Measurements from ENCODE around the gene LARGE1. TPM values are rescaled to one million over a fixed set of nuclear protein-coding genes. Genes with fewer than 3 reads are reported as not detected.

Gene LARGE1
- total and polyA plus RNA-seq, 2 of the 8 experiments (the other 6 are each of a cell fraction or from before 2014, with no cell fraction given): 43.7 to 83.0 TPM

DNA sequence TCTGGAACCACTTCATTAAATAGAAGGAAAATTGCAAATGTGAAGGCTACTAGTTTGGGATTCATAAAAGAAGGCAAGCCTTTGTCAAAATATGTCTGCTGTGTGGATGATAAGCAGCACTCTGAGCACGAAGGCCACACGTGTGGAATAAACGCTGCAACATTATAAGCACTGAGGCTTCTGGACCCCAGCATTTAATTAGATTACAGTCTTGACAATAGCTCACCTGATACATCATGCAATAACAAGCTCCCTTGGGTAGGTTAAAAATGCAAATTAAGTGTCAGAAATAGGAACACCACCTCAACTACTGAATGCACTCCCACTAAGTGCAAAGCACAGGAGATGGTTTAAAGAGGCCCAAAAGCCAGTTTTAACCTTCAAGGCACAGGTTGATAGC, 179.3 kb downstream of the LARGE1 start (continued):
- no peak for TF ChIP-seq POU5F1 (IDR thresholded peaks at IDR 0.05; ENCODE audit: low read depth, low read length)
- TF ChIP-seq ASH2L (IDR thresholded peaks at IDR 0.05; ENCODE audit: low read length): no peak
- TF ChIP-seq, protein P1, sequence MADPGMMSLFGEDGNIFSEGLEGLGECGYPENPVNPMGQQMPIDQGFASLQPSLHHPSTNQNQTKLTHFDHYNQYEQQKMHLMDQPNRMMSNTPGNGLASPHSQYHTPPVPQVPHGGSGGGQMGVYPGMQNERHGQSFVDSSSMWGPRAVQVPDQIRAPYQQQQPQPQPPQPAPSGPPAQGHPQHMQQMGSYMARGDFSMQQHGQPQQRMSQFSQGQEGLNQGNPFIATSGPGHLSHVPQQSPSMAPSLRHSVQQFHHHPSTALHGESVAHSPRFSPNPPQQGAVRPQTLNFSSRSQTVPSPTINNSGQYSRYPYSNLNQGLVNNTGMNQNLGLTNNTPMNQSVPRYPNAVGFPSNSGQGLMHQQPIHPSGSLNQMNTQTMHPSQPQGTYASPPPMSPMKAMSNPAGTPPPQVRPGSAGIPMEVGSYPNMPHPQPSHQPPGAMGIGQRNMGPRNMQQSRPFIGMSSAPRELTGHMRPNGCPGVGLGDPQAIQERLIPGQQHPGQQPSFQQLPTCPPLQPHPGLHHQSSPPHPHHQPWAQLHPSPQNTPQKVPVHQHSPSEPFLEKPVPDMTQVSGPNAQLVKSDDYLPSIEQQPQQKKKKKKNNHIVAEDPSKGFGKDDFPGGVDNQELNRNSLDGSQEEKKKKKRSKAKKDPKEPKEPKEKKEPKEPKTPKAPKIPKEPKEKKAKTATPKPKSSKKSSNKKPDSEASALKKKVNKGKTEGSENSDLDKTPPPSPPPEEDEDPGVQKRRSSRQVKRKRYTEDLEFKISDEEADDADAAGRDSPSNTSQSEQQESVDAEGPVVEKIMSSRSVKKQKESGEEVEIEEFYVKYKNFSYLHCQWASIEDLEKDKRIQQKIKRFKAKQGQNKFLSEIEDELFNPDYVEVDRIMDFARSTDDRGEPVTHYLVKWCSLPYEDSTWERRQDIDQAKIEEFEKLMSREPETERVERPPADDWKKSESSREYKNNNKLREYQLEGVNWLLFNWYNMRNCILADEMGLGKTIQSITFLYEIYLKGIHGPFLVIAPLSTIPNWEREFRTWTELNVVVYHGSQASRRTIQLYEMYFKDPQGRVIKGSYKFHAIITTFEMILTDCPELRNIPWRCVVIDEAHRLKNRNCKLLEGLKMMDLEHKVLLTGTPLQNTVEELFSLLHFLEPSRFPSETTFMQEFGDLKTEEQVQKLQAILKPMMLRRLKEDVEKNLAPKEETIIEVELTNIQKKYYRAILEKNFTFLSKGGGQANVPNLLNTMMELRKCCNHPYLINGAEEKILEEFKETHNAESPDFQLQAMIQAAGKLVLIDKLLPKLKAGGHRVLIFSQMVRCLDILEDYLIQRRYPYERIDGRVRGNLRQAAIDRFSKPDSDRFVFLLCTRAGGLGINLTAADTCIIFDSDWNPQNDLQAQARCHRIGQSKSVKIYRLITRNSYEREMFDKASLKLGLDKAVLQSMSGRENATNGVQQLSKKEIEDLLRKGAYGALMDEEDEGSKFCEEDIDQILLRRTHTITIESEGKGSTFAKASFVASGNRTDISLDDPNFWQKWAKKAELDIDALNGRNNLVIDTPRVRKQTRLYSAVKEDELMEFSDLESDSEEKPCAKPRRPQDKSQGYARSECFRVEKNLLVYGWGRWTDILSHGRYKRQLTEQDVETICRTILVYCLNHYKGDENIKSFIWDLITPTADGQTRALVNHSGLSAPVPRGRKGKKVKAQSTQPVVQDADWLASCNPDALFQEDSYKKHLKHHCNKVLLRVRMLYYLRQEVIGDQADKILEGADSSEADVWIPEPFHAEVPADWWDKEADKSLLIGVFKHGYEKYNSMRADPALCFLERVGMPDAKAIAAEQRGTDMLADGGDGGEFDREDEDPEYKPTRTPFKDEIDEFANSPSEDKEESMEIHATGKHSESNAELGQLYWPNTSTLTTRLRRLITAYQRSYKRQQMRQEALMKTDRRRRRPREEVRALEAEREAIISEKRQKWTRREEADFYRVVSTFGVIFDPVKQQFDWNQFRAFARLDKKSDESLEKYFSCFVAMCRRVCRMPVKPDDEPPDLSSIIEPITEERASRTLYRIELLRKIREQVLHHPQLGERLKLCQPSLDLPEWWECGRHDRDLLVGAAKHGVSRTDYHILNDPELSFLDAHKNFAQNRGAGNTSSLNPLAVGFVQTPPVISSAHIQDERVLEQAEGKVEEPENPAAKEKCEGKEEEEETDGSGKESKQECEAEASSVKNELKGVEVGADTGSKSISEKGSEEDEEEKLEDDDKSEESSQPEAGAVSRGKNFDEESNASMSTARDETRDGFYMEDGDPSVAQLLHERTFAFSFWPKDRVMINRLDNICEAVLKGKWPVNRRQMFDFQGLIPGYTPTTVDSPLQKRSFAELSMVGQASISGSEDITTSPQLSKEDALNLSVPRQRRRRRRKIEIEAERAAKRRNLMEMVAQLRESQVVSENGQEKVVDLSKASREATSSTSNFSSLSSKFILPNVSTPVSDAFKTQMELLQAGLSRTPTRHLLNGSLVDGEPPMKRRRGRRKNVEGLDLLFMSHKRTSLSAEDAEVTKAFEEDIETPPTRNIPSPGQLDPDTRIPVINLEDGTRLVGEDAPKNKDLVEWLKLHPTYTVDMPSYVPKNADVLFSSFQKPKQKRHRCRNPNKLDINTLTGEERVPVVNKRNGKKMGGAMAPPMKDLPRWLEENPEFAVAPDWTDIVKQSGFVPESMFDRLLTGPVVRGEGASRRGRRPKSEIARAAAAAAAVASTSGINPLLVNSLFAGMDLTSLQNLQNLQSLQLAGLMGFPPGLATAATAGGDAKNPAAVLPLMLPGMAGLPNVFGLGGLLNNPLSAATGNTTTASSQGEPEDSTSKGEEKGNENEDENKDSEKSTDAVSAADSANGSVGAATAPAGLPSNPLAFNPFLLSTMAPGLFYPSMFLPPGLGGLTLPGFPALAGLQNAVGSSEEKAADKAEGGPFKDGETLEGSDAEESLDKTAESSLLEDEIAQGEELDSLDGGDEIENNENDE (IDR thresholded peaks at IDR 0.05; ENCODE audit: insufficient replicate concordance, low read length): no peak
